Neural progenitor cell (in vitro differentiated cells): Measurements from ENCODE around the gene FAT1. TPM values are rescaled to one million over a fixed set of nuclear protein-coding genes. Genes with fewer than 3 reads are reported as not detected.

Source experiments
- DNase-seq: peaks from one replicate; pipeline ENCODE4 v3.0.0-alpha.2; 2016; ENCODE audit warnings: low spot score
- H2AFZ ChIP-seq: fragments of 200-600 bp; sonication (generic); replicated peaks from 2 replicates; pipeline ENCODE4 v1.6.1; 2016; ENCODE audit warnings: antibody characterized with exemption
- H3F3A ChIP-seq: fragments of 200-600 bp; sonication (generic); 2 replicates; pipeline ENCODE4 v1.6.1; 2016; ENCODE audit warnings: antibody characterized with exemption, low read depth
- H3K27ac ChIP-seq: fragments of 200-600 bp; sonication (generic); 2 replicates; pipeline ENCODE4 v1.5.1; 2016; ENCODE audit warnings: mild to moderate bottlenecking
- H3K27me3 ChIP-seq: fragments of 200-600 bp; sonication (generic); 2 replicates; pipeline ENCODE4 v1.6.1; 2016; ENCODE audit warnings: mild to moderate bottlenecking, moderate library complexity
- H3K36me3 ChIP-seq: fragments of 200-600 bp; sonication (generic); 2 replicates; pipeline ENCODE4 v1.5.1; 2016
- H3K4me1 ChIP-seq: fragments of 200-600 bp; sonication (generic); 2 replicates; pipeline ENCODE4 v1.6.1; 2016; ENCODE audit warnings: mixed run types
- H3K4me2 ChIP-seq: fragments of 200-600 bp; sonication (generic); 2 replicates; pipeline ENCODE4 v1.6.1; 2016
- H3K4me3 ChIP-seq: fragments of 200-600 bp; sonication (generic); 2 replicates; pipeline ENCODE4 v1.5.1; 2016
- H3K79me2 ChIP-seq: fragments of 200-600 bp; sonication (generic); 2 replicates; pipeline ENCODE4 v1.6.1; 2016; ENCODE audit warnings: low read depth
- H3K9ac ChIP-seq: fragments of 200-600 bp; sonication (generic); 2 replicates; pipeline ENCODE4 v1.6.1; 2016
- H3K9me3 ChIP-seq: fragments of 200-600 bp; sonication (generic); 2 replicates; pipeline ENCODE4 v1.5.1; 2016; ENCODE audit warnings: low read depth
- H4K20me1 ChIP-seq: fragments of 200-600 bp; sonication (generic); 2 replicates; pipeline ENCODE4 v1.6.1; 2016; ENCODE audit warnings: low read depth
- H3K27ac Mint-ChIP-seq: 3 replicates; pipeline ENCODE4 v1.8.0; 2021; ENCODE audit warnings: mixed read lengths
- H3K27me3 Mint-ChIP-seq: 2 replicates; pipeline ENCODE4 v1.8.0; 2022; ENCODE audit warnings: low read depth, mild to moderate bottlenecking, inconsistent platforms, moderate library complexity, mixed read lengths; ENCODE audit not compliant: insufficient read depth
- H3K36me3 Mint-ChIP-seq: 3 replicates; pipeline ENCODE4 v1.8.0; 2021; ENCODE audit warnings: mixed read lengths
- H3K4me1 Mint-ChIP-seq: 3 replicates; pipeline ENCODE4 v1.8.0; 2021; ENCODE audit warnings: mixed read lengths
- H3K4me3 Mint-ChIP-seq: 3 replicates; pipeline ENCODE4 v1.8.0; 2021; ENCODE audit warnings: mild to moderate bottlenecking, moderate library complexity, mixed read lengths
- H3K9me3 Mint-ChIP-seq: 3 replicates; pipeline ENCODE4 v1.8.0; 2020; ENCODE audit warnings: mixed read lengths
- EZH2 ChIP-seq: fragments of 200-600 bp; sonication (generic); IDR thresholded peaks from 2 replicates; pipeline ENCODE4 v1.6.1; 2017; ENCODE audit warnings: antibody characterized with exemption, mild to moderate bottlenecking, moderate library complexity
- EZH2phosphoT487 ChIP-seq: fragments of 200-600 bp; sonication (generic); IDR thresholded peaks from 2 replicates; pipeline ENCODE4 v1.6.1; 2017; ENCODE audit warnings: antibody characterized with exemption
- total RNA-seq: library from RNA; depleted of rRNA; stranded (reverse); fragments of >200 nt; gene quantifications from 2 replicates; pipeline ENCODE4 v1.2.3, GENCODE V29; 2015; ENCODE audit warnings: low replicate concordance
- TF ChIP-seq, protein P1 (sequence below): fragments of 200-600 bp; sonication (generic); IDR thresholded peaks from 2 replicates; pipeline ENCODE4 v1.5.1; 2017; ENCODE audit warnings: antibody characterized with exemption, mild to moderate bottlenecking

FAT1 gene
- total RNA-seq, 1 donor from 2014 or later: 517 TPM

DNA sequence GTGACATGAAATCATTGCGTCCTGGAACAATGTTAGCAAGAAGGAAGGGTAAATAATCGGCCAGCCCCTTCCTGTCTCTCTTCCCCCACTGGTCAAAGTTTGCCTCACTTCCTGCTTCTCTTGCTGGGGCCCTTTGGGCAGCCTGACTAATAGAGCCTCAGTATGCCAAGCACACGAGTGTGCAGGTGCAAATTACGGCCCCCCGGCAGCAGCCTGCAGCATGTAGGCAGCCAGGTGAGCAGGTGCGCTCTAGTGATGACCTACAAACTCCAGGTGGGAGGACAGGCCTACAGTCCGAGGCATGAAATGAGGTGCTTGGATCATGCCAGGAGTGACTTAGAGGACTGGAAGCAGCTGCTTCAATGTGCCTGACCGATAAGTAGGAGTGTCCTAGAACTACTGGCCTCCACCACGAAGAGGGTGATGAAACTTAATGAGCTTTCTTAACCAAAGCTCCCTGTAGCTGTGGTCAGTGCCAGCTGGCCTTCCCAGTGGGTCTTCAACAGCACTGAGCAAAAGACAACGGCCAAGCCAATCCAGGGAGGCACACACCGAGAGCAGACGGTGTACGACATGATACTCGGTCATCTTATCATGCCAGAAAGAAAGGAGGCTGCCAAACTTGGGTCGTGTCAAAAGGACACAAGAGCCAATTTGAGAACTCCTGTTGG, 26.1 kb upstream of the FAT1 start:
- TF ChIP-seq, protein P1, sequence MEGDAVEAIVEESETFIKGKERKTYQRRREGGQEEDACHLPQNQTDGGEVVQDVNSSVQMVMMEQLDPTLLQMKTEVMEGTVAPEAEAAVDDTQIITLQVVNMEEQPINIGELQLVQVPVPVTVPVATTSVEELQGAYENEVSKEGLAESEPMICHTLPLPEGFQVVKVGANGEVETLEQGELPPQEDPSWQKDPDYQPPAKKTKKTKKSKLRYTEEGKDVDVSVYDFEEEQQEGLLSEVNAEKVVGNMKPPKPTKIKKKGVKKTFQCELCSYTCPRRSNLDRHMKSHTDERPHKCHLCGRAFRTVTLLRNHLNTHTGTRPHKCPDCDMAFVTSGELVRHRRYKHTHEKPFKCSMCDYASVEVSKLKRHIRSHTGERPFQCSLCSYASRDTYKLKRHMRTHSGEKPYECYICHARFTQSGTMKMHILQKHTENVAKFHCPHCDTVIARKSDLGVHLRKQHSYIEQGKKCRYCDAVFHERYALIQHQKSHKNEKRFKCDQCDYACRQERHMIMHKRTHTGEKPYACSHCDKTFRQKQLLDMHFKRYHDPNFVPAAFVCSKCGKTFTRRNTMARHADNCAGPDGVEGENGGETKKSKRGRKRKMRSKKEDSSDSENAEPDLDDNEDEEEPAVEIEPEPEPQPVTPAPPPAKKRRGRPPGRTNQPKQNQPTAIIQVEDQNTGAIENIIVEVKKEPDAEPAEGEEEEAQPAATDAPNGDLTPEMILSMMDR: no peak
- TF ChIP-seq EZH2 (no peak), EZH2phosphoT487 (no peak)
- H3K9ac ChIP-seq: no peak overlapping the region
- H3K4me2 ChIP-seq: no peak overlapping the region
- H3K27ac ChIP-seq: no peak overlapping the region
- Mint-ChIP-seq H3K27me3 (peaks cover 2% of the 10 kb centered on the region), H3K27ac (no peak overlapping the region), H3K36me3 (no peaks in the 10 kb centered on the region), H3K4me3 (no peak overlapping the region), H3K9me3 (peaks cover 3% of the 10 kb centered on the region), H3K4me1 (no peaks in the 10 kb centered on the region)
- H4K20me1 ChIP-seq: no peaks in the 10 kb centered on the region
- no peaks in the 10 kb centered on the region for H3K27me3 ChIP-seq
- H3K4me3 ChIP-seq: no peak overlapping the region
- H3K9me3 ChIP-seq: no peaks in the 10 kb centered on the region
- no peak overlapping the region for H2AFZ ChIP-seq
- H3K79me2 ChIP-seq: no peaks in the 10 kb centered on the region
- no peak for DNase-seq
- H3K36me3 ChIP-seq: no peaks in the 10 kb centered on the region
- no peaks in the 10 kb centered on the region for H3K4me1 ChIP-seq
- H3F3A ChIP-seq: no peaks in the 10 kb centered on the region

GRCh38 chr4:186746581-186746980, 22.9 kb upstream of the FAT1 start:
- H3K4me1 ChIP-seq: no peaks in the 10 kb centered on the region
- H3K36me3 ChIP-seq: no peaks in the 10 kb centered on the region
- TF ChIP-seq, protein P1: no peak
- TF ChIP-seq EZH2phosphoT487: no peak
- TF ChIP-seq EZH2: no peak
- no peak overlapping the region for H3K9ac ChIP-seq
- Mint-ChIP-seq H3K4me1 (no peaks in the 10 kb centered on the region), H3K9me3 (peaks cover 3% of the 10 kb centered on the region), H3K27ac (no peak overlapping the region), H3K4me3 (no peak overlapping the region), H3K36me3 (no peaks in the 10 kb centered on the region), H3K27me3 (peaks cover 3% of the 10 kb centered on the region)
- no peaks in the 10 kb centered on the region for H3K9me3 ChIP-seq
- H3K4me2 ChIP-seq: no peak overlapping the region
- no peaks in the 10 kb centered on the region for H4K20me1 ChIP-seq
- H3K27me3 ChIP-seq: no peaks in the 10 kb centered on the region
- no peak overlapping the region for H2AFZ ChIP-seq
- H3K79me2 ChIP-seq: no peaks in the 10 kb centered on the region
- H3F3A ChIP-seq: no peaks in the 10 kb centered on the region
- no peak overlapping the region for H3K4me3 ChIP-seq
- no peak overlapping the region for H3K27ac ChIP-seq
- DNase-seq: no peak

GRCh38 chr4:186743261-186743660, 19.6 kb upstream of the FAT1 start:
- Histone ChIP-seq H3K79me2 (no peaks in the 10 kb centered on the region), H3K27me3 (no peaks in the 10 kb centered on the region), H2AFZ (no peak overlapping the region), H3K9me3 (no peaks in the 10 kb centered on the region), H3F3A (no peaks in the 10 kb centered on the region), H3K4me1 (no peaks in the 10 kb centered on the region), H3K9ac (no peak overlapping the region), H3K36me3 (no peaks in the 10 kb centered on the region), H3K4me3 (no peak overlapping the region), H4K20me1 (no peaks in the 10 kb centered on the region), H3K27ac (no peak overlapping the region), H3K4me2 (no peak overlapping the region)
- H3K4me3 Mint-ChIP-seq: no peak overlapping the region
- H3K36me3 Mint-ChIP-seq: no peaks in the 10 kb centered on the region
- no peak for DNase-seq
- H3K9me3 Mint-ChIP-seq: no peaks in the 10 kb centered on the region
- no peaks in the 10 kb centered on the region for H3K4me1 Mint-ChIP-seq
- no peak for TF ChIP-seq EZH2
- TF ChIP-seq EZH2phosphoT487: no peak
- TF ChIP-seq, protein P1: no peak
- no peak overlapping the region for H3K27ac Mint-ChIP-seq
- H3K27me3 Mint-ChIP-seq: peaks cover 4% of the 10 kb centered on the region
